HG03025 (cell line): Measurements from ENCODE around the gene ZBTB8B.
"Not testable (repeated sequence)": the region's sequence is repeated elsewhere in the genome, so short reads cannot be mapped to it uniquely, and the experiment has no call there.

Experiments
- ATAC-seq: cut with Tn5 transposase; IDR thresholded peaks from one replicate; pipeline ENCODE4 v1.9.1; 2021; ENCODE audit warnings: mild to moderate bottlenecking, moderate library complexity; ENCODE audit not compliant: unreplicated experiment, low FRiP score

Gene ZBTB8B

DNA sequence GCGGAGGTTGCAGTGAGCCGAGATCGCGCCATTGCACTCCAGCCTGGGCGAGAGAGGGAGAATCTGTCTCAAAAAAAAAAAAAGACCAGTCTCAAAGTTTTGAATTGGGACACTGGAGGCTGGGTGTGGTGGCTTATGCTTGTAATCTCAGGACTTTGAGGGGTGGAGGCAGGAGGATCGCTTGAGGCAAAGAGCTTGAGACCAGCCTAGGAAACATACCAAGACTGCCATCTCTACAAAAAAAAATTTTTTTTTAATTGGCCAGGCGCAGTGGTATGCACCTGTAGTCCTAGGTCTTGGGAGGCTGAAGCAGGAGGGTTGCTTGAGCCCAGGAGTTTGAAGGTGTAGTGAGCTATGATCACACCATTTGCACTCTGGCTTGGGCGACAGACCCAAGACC is 3.9 kb downstream of the ZBTB8B start:
- no peak for ATAC-seq

- ATAC-seq, result no peak
Observed at GRCh38 chr1:32470431-32470830, 5.6 kb downstream of the ZBTB8B start.

DNA sequence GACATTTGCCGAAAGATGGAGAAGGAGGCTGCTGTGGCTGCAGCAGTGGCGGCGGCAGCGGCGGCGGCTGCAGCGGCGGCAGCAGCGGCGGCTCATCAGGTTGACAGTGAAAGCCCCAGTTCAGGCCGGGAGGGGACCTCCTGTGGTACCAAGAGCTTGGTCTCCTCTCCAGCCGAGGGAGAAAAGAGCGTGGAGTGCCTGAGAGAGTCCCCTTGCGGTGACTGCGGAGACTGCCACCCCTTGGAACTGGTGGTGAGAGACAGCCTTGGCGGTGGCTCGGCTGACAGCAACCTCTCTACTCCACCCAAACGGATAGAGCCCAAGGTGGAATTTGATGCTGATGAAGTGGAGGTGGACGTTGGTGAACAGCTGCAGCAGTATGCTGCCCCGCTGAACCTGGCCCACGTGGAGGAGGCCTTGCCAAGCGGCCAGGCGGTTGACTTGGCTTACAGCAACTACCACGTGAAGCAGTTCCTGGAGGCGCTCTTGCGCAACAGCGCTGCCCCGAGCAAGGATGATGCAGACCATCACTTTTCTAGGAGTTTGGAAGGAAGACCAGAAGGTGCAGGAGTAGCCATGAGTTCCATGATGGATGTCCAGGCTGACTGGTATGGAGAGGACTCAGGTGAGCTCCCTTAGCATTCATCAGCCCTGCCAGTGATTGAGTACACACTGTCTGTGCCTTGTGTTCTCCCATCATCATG is 6.3 kb downstream of the ZBTB8B start:
- no peak for ATAC-seq

- no peak for ATAC-seq
Observed at GRCh38 chr1:32471695-32472362, 7.0 kb downstream of the ZBTB8B start.

- ATAC-seq, result not testable (repeated sequence)
Observed at GRCh38 chr1:32472966-32473365, 8.1 kb downstream of the ZBTB8B start.

- ATAC-seq, result no peak
Observed at GRCh38 chr1:32474954-32475353, 10.1 kb downstream of the ZBTB8B start.

DNA sequence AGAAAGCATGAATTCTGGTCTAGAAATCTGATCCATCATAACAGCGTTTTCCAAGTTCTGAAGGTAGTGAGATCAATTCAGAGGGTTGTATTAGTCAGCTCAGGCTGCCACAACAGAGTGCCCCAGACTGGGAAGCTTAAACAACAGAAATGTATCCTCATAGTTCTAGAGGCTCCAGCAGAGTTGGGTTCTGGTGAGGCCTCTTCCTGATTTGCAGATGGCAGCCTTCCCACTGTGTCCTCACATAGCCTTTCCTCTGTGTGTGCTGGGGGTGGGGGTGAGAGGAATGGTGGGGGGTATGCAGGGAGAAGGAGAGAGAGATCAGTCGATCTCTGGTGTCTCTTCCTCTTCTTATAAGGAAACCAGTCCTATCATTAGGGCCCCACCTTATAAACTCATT is 15.1 kb downstream of the ZBTB8B start:
- no peak for ATAC-seq

- no peak for ATAC-seq
Observed at GRCh38 chr1:32480761-32481160, 15.9 kb downstream of the ZBTB8B start.

- ATAC-seq, result not testable (repeated sequence)
Observed at GRCh38 chr1:32481788-32482187, 16.9 kb downstream of the ZBTB8B start.

DNA sequence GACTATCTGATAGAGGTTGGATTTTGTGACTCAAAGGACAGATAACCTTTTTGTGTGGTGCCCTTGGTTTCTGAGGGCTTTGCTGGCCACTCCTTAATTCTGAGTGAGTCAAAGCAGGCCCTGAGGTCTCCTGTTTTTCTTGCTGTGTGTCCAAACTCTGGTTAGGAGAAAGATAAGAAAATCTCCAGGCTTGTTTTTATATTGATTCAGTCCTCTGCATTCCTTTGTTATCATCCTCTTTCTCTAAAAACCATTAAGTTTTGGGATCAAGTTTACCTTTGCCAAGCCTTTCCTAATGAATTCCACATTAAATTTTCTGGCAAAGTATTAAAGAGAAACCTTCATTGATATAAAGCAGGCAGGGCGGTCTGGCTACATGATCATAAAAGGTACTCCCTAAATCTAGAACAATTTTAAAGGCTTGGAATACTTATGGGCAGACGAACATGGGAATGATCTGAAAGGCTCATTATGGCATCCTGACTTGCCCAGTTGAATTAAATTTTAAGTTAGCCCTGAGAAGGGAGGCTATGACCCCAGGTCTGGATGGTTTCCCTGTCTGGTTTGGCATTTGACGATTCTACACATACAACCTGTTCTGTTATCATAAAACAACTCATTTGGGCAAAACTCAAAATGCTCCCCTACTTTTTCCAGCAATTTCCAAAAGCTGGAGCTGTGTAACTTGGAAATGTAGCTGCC is 20.8 kb downstream of the ZBTB8B start:
- ATAC-seq, result no peak

DNA sequence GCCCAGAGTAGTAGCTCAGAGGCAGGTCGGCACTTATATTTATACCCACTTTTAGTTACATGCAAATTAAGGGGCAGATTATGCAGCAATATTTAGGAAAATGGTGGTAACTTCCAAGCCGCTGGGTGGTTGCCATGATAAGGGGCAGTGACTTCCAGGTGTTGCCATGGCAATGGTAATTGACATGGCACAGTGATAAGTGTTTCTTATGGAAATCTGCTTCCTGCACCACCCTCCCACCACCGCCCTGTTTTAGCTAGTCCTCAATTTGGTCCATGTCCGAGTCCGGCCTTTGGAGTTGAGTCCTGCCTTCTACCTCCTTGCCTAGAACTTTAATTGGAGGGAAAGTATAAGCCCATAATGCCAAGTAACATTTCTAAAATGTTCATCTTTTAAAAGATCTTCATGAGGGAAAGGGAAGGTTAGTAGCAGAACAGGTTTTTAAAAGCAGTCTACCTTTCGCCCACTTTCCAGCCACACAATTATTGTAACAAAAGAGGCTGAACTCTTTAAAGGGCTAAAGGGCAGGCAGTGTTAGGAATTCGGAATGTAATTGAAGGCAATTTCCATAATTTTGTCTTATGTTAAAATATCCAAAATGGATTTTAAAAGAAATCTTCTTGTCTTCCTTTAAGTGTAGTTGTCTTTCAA is 21.7 kb downstream of the ZBTB8B start:
- no peak for ATAC-seq

DNA sequence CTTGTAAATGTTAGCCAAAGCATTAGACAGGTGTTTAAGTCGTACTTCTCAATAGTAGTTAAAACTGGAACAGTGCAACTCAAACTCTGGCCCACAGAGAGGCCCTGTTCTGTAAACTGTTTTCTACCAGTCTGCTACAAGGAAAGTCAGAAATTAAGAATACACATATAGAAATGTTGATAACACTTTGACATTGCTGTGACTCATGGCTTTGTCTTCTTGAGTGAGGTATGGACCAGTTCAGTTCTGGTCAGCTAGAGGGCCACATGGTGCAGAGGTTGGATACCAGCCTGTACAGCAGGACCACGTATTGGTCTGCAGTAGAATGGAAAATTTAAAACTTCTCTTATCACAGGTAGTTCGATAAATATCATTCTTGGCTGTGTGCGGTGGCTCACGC is 22.3 kb downstream of the ZBTB8B start:
- ATAC-seq, result no peak

DNA sequence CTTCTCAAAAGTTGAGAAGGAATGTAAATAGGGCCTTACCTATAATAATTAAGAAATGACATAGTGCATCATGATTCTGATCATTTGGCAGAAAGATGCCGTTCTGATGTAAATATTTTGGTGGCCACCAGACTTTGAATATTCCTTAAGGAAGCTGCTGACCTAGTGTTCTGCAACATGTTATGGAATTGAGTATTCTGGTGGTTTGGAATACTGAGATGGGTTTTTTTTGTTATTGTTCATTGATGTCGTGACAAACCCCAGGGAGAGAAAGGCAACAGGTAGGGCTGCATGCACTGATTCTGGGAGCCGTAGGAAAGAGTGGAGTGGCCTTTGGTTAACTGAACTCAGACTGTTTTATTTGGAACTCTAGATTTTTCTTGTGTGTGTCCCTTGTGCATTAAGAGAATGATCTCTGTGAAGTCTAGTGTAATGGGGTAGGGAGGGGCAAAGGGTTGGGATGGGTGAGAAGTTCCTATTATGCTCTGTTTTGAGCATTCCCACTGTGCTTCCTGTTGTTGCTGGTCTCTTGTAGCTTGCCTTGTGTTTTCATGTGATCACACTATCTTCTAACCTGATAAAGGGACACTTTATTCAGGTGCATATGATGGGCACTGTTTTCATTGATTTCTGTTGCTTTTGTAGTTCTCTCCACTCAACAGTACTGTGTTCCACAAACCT is 25.0 kb downstream of the ZBTB8B start:
- ATAC-seq, result no peak

- no peak for ATAC-seq
Observed at GRCh38 chr1:32491386-32491785, 26.5 kb downstream of the ZBTB8B start.

DNA sequence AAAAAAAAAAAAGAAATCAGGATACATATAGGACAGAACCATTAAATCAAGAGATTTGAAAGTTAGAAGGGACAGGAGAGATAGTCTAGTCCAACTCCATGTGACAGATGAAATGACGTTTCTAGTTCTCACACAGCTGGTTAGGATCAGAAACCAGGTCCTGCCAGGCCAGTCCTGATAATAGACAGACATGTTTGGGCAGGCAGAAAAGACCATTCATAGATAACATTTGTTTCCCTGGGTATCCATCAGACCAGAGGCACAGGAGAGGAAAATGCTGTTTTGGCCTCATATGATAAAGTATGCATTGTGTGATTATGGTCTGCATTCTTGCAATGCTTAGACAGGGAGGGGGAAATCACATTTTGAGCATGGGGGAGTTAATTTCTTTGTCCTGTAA is 29.3 kb downstream of the ZBTB8B start:
- ATAC-seq, result no peak

DNA sequence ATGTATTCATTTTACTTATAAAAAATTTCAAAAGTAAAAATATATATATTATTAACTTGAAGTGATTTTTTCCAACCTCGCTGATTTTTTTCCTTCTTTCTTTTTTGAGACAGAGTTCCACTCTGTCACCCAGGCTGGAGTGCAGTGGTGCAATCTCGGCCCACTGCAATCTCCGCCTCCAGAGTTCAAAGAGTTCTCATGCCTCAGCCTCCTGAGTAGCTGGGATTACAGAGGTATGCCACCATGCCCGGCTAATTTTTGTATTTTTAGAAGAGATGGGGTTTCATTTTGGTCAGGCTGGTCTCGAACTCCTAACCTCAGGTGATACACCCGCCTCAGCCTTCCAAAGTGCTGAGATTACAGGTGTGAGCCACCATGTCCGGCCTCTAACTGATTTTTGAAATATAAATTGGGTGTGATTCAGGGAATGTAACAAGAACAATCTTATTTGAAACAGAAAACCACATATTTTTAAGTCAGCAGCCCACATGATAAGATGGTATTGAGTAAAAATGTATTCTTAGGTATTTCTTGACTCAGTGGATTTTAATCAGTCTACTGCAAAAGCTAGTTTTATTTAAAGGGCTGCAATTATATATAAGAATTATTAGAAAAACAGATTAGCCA is 30.0 kb downstream of the ZBTB8B start:
- no peak for ATAC-seq

DNA sequence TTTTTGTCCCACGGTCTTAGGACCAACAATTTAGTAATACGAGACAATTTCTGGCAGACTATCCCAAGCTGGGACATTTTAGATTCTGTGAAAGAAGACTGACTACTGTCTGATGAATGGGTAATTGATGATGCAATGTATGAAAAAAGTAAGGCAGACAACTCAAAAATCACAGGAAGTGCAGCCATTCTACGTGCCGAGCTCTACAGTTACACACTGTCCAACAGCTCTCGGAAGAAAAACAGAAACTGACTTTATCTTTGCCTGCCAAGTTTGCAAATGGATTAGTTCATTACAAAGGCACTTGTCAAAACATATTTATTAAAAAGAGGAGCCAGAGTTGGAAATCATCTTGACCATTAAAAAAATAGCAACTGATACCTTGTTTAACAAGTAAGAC is 31.3 kb downstream of the ZBTB8B start:
- no peak for ATAC-seq

GRCh38 chr1:32498751-32499150 is 33.9 kb downstream of the ZBTB8B start:
- no peak for ATAC-seq

- no peak for ATAC-seq
Observed at GRCh38 chr1:32500387-32501209, 35.7 kb downstream of the ZBTB8B start.
